ENCODE results near the gene PLA2G5.

- TF ChIP-seq, protein P1, sequence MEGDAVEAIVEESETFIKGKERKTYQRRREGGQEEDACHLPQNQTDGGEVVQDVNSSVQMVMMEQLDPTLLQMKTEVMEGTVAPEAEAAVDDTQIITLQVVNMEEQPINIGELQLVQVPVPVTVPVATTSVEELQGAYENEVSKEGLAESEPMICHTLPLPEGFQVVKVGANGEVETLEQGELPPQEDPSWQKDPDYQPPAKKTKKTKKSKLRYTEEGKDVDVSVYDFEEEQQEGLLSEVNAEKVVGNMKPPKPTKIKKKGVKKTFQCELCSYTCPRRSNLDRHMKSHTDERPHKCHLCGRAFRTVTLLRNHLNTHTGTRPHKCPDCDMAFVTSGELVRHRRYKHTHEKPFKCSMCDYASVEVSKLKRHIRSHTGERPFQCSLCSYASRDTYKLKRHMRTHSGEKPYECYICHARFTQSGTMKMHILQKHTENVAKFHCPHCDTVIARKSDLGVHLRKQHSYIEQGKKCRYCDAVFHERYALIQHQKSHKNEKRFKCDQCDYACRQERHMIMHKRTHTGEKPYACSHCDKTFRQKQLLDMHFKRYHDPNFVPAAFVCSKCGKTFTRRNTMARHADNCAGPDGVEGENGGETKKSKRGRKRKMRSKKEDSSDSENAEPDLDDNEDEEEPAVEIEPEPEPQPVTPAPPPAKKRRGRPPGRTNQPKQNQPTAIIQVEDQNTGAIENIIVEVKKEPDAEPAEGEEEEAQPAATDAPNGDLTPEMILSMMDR (conservative IDR thresholded peaks at IDR 0.05; ENCODE audit: low read length): no peak
- no peak for TF ChIP-seq EZH2phosphoT487 (IDR thresholded peaks at IDR 0.05; ENCODE audit: borderline replicate concordance, low read depth, low read length)
These were observed 10.7 kb downstream of the PLA2G5 start for GRCh38 chr1:20080441-20081352.
